HEK293 (cell line): ENCODE measurements around the gene PLP1.

Source experiments
- CTCF ChIA-PET: fragments of 350-600 bp; formaldehyde crosslinking; extraction: SDS; loops from one replicate; lab custom pipeline; 2021; ENCODE audit warnings: antibody characterized with exemption; lab: Yijun Ruan, JAX
- POLR2A ChIA-PET: fragments of 300-600 bp; formaldehyde crosslinking; extraction: SDS; loops from one replicate; lab custom pipeline; 2020; ENCODE audit warnings: antibody characterized with exemption, inconsistent platforms; lab: Yijun Ruan, JAX
- H3K27ac ChIP-seq: fragments of 200-500 bp; sonication (Bioruptor generic); 2 replicates; pipeline ENCODE4 v1.5.1; 2014; ENCODE audit warnings: low read depth, low read length, control low read depth, inconsistent platforms; ENCODE audit errors: extremely low read depth
- H3K36me3 ChIP-seq, 2 experiments: fragments of 200-500 bp in 1 of 2; sonication (Bioruptor generic) in 1 of 2; 1 replicate in 1 of 2; 2 replicates in 1 of 2; pipeline ENCODE4 v1.5.1; 2014 to 2017; ENCODE audit warnings: inconsistent platforms in 2 of 2, low read length in 2 of 2; ENCODE audit not compliant: control insufficient read depth in 2 of 2, insufficient read depth in 1 of 2
- H3K4me1 ChIP-seq: fragments of 200-500 bp; sonication (Bioruptor generic); 2 replicates; pipeline ENCODE4 v1.5.1; 2014; ENCODE audit warnings: mild to moderate bottlenecking, low read length, inconsistent platforms; ENCODE audit not compliant: control insufficient read depth, insufficient read depth
- H3K4me3 ChIP-seq: 2 replicates; pipeline ENCODE4 v1.5.1; 2011; ENCODE audit warnings: low read depth, mild to moderate bottlenecking, control low read depth, low read length, moderate library complexity
- H3K9me3 ChIP-seq: fragments of 200-500 bp; sonication (Bioruptor generic); 2 replicates; pipeline ENCODE4 v1.5.1; 2014; ENCODE audit warnings: low read depth, low read length, inconsistent platforms; ENCODE audit not compliant: control insufficient read depth, insufficient read depth
- ZBTB1 ChIP-seq: fragments of 450-650 bp; formaldehyde crosslinking; IDR thresholded peaks from 2 replicates; pipeline ENCODE4 v1.5.1; 2016; ENCODE audit warnings: missing biosample characterization, missing genetic modification characterization
- ZBTB17 ChIP-seq: fragments of 450-650 bp; formaldehyde crosslinking; IDR thresholded peaks from 2 replicates; pipeline ENCODE4 v1.5.1; 2016; ENCODE audit warnings: missing biosample characterization, missing genetic modification characterization
- ZBTB21 ChIP-seq: fragments of 450-650 bp; formaldehyde crosslinking; IDR thresholded peaks from 2 replicates; pipeline ENCODE4 v1.5.1; 2017; ENCODE audit warnings: missing biosample characterization, missing genetic modification characterization
- ZBTB7A ChIP-seq: fragments of 450-650 bp; formaldehyde crosslinking; IDR thresholded peaks from 2 replicates; pipeline ENCODE4 v1.5.1; 2016; ENCODE audit warnings: low read depth, missing biosample characterization, missing genetic modification characterization
- ZBTB8A ChIP-seq: fragments of 450-650 bp; formaldehyde crosslinking; IDR thresholded peaks from 2 replicates; pipeline ENCODE4 v1.5.1; 2016; ENCODE audit warnings: missing biosample characterization, missing genetic modification characterization
- ZFP3 ChIP-seq: fragments of 450-650 bp; formaldehyde crosslinking; IDR thresholded peaks from 2 replicates; pipeline ENCODE4 v1.5.1; 2016; ENCODE audit warnings: low read depth, missing biosample characterization, missing genetic modification characterization
- ZFP41 ChIP-seq: fragments of 450-650 bp; formaldehyde crosslinking; IDR thresholded peaks from 2 replicates; pipeline ENCODE4 v1.5.1; 2016; ENCODE audit warnings: missing biosample characterization, missing genetic modification characterization, borderline replicate concordance
- ZNF175 ChIP-seq: fragments of 450-650 bp; formaldehyde crosslinking; IDR thresholded peaks from 2 replicates; pipeline ENCODE4 v1.5.1; 2016; ENCODE audit warnings: missing biosample characterization, missing genetic modification characterization
- ZNF202 ChIP-seq: fragments of 450-650 bp; formaldehyde crosslinking; IDR thresholded peaks from 2 replicates; pipeline ENCODE4 v1.5.1; 2016; ENCODE audit warnings: missing biosample characterization, missing genetic modification characterization, borderline replicate concordance
- ZNF223 ChIP-seq: fragments of 450-650 bp; formaldehyde crosslinking; IDR thresholded peaks from 2 replicates; pipeline ENCODE4 v1.5.1; 2016; ENCODE audit warnings: missing biosample characterization, missing genetic modification characterization
- ZNF37A ChIP-seq: fragments of 450-650 bp; IDR thresholded peaks from 2 replicates; pipeline ENCODE4 v1.5.1; 2018; ENCODE audit warnings: missing biosample characterization, missing genetic modification characterization
- ZNF555 ChIP-seq: fragments of 450-650 bp; formaldehyde crosslinking; conservative IDR thresholded peaks from 2 replicates; pipeline ENCODE4 v1.5.1; 2017; ENCODE audit warnings: missing biosample characterization, mild to moderate bottlenecking, missing genetic modification characterization, inconsistent platforms
- ZNF621 ChIP-seq: fragments of 450-650 bp; formaldehyde crosslinking; IDR thresholded peaks from 2 replicates; pipeline ENCODE4 v1.5.1; 2017; ENCODE audit warnings: missing biosample characterization, missing genetic modification characterization
- ZNF707 ChIP-seq: fragments of 450-650 bp; formaldehyde crosslinking; IDR thresholded peaks from 2 replicates; pipeline ENCODE4 v1.5.1; 2016; ENCODE audit warnings: missing biosample characterization, missing genetic modification characterization
- ZNF747 ChIP-seq: fragments of 450-650 bp; formaldehyde crosslinking; IDR thresholded peaks from 2 replicates; pipeline ENCODE4 v1.5.1; 2016; ENCODE audit warnings: missing biosample characterization, missing genetic modification characterization
- ZSCAN30 ChIP-seq: fragments of 450-650 bp; IDR thresholded peaks from 2 replicates; pipeline ENCODE4 v1.5.1; 2018; ENCODE audit warnings: missing biosample characterization, mild to moderate bottlenecking, missing genetic modification characterization, moderate library complexity
- TF ChIP-seq, protein P1 (sequence below): fragments of 450-650 bp; formaldehyde crosslinking; IDR thresholded peaks from 2 replicates; pipeline ENCODE4 v1.5.1; 2017; ENCODE audit warnings: missing biosample characterization, missing genetic modification characterization
- TF ChIP-seq, protein P2 (sequence below): fragments of 450-650 bp; formaldehyde crosslinking; IDR thresholded peaks from 2 replicates; pipeline ENCODE4 v1.5.1; 2017; ENCODE audit warnings: missing biosample characterization, missing genetic modification characterization
- TF ChIP-seq, protein P3 (sequence below): fragments of 450-650 bp; formaldehyde crosslinking; IDR thresholded peaks from 2 replicates; pipeline ENCODE4 v1.5.1; 2017; ENCODE audit warnings: missing biosample characterization, missing genetic modification characterization
- TF ChIP-seq, protein P4 (sequence below): fragments of 450-650 bp; formaldehyde crosslinking; IDR thresholded peaks from 2 replicates; pipeline ENCODE4 v1.5.1; 2016; ENCODE audit warnings: missing biosample characterization, missing genetic modification characterization

PLP1 gene

DNA sequence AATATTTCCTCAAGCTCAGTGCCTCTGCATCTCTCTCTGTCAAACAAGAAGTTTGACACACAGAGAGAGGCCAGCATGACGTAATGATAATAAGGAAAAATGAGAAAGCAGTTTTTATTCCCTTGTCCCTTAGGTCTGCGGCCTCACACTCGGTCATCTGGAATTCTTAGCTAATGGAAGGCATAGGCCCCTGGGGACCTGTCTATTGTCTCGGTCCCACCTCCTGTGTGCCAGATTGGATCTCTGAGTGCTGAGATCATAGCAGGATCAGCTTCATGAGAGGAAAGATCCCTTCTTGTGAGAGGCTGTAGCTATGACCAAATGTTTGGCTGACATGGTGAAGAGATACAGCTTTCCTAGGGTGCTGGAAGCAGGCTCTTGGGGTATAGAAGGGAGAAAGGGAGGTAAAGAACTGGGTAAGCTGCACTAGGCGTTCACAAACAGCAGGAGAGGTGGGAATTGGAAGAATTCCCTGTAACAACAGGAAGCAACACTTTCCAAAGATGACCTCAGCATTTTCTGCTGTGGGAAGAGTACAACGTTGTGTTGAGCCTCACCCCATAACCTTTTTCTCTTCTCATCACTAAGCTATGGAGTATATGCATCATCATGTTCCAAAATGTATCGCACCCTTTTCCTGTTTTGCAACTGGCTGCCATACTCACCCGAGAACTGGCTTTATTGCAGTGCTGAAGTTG, 45.7 kb upstream of the PLP1 start (continued):
- no peak for TF ChIP-seq ZNF707 (tag by site-specific recombination)
- TF ChIP-seq ZBTB17 (tag by site-specific recombination) = peak; percentile 77
- TF ChIP-seq, protein P1, sequence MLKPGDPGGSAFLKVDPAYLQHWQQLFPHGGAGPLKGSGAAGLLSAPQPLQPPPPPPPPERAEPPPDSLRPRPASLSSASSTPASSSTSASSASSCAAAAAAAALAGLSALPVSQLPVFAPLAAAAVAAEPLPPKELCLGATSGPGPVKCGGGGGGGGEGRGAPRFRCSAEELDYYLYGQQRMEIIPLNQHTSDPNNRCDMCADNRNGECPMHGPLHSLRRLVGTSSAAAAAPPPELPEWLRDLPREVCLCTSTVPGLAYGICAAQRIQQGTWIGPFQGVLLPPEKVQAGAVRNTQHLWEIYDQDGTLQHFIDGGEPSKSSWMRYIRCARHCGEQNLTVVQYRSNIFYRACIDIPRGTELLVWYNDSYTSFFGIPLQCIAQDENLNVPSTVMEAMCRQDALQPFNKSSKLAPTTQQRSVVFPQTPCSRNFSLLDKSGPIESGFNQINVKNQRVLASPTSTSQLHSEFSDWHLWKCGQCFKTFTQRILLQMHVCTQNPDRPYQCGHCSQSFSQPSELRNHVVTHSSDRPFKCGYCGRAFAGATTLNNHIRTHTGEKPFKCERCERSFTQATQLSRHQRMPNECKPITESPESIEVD (tag by site-specific recombination) = peak; percentile 53

DNA sequence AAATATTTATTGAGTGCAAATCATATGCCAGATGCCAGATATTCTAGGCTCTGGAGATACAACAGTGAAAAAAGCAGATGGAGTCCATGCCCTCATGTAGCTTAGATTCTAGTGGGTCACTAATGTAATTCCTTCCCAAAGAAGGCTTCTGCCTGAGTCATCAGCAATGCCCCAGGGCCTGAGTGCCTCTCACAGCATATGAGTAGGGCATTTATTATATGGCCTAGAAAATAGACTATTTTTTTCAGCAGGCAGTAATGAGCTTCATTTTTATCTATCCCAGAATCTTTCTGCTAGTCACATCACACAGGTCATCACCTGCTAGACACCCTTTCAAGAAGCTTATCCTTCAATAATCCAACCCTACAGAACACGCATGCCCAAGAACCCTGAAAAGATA, 43.6 kb upstream of the PLP1 start:
- ChIA-PET CTCF (interaction anchor here (1.3 to 1.7 kb wide), 2 partner anchors 21 to 42 kb away, joined by 3 to 4 read pairs; no protein-coding TSS in a partner anchor), POLR2A (no interaction called here)
- Histone ChIP-seq H3K9me3 (no peaks in the 10 kb centered on the region), H3K27ac (no peak overlapping the region), H3K4me3 (no peak overlapping the region), H3K4me1 (no peaks in the 10 kb centered on the region; the same call in 1 of the 2 replicates), H3K36me3 (no peaks in the 10 kb centered on the region)
- TF ChIP-seq ZNF555 (tag by site-specific recombination) (no peak), ZNF175 (tag by site-specific recombination) (no peak), ZSCAN30 (tag by site-specific recombination) (no peak), ZBTB21 (tag by site-specific recombination) (no peak), ZNF223 (tag by site-specific recombination) (no peak), ZBTB7A (no peak), ZFP3 (tag by site-specific recombination) (no peak)
- TF ChIP-seq, protein P2, sequence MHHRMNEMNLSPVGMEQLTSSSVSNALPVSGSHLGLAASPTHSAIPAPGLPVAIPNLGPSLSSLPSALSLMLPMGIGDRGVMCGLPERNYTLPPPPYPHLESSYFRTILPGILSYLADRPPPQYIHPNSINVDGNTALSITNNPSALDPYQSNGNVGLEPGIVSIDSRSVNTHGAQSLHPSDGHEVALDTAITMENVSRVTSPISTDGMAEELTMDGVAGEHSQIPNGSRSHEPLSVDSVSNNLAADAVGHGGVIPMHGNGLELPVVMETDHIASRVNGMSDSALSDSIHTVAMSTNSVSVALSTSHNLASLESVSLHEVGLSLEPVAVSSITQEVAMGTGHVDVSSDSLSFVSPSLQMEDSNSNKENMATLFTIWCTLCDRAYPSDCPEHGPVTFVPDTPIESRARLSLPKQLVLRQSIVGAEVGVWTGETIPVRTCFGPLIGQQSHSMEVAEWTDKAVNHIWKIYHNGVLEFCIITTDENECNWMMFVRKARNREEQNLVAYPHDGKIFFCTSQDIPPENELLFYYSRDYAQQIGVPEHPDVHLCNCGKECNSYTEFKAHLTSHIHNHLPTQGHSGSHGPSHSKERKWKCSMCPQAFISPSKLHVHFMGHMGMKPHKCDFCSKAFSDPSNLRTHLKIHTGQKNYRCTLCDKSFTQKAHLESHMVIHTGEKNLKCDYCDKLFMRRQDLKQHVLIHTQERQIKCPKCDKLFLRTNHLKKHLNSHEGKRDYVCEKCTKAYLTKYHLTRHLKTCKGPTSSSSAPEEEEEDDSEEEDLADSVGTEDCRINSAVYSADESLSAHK = no peak
- TF ChIP-seq, protein P3, sequence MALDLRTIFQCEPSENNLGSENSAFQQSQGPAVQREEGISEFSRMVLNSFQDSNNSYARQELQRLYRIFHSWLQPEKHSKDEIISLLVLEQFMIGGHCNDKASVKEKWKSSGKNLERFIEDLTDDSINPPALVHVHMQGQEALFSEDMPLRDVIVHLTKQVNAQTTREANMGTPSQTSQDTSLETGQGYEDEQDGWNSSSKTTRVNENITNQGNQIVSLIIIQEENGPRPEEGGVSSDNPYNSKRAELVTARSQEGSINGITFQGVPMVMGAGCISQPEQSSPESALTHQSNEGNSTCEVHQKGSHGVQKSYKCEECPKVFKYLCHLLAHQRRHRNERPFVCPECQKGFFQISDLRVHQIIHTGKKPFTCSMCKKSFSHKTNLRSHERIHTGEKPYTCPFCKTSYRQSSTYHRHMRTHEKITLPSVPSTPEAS = no peak
- TF ChIP-seq, all 188 proteins: peak for 0

DNA sequence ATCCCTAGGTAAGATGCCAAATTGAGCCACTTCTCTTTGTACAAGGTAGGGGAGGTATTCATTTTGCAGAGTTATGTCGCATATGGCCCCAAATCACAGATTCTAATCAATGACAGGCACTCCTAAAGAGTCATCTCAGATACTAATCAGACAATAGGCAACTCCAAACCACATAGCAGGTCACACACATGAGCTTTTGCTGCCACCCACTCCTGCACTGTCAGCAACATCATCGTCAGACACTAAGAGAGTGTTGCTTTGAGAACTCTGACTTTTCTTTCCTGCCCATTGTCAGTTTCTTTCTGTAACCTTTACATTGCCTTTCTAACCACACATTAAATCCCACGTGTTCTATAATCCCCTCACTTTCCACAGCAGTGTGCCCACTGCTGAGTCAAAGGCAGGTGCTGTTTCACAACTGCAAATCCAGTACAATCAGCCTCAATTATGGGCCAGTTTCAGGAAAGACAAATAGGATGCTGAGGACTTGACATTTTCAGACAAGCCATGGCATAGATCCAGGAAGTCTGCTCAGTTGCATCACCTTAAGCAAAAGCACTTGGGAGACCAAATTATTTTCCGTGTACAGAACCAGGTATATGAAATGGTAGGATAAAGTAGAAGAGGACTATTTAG, 42.4 kb upstream of the PLP1 start:
- ChIA-PET POLR2A (no interaction called here), CTCF (interaction anchor here (1.3 kb wide), 1 partner anchor 40 kb away, joined by 3 read pairs; no protein-coding TSS in a partner anchor)
- no peaks in the 10 kb centered on the region for H3K36me3 ChIP-seq
- no peak overlapping the region for H3K4me3 ChIP-seq
- no peaks in the 10 kb centered on the region; the same call in 1 of the 2 replicates for H3K4me1 ChIP-seq
- no peak for TF ChIP-seq ZNF621 (tag by site-specific recombination)
- no peaks in the 10 kb centered on the region for H3K9me3 ChIP-seq
- H3K27ac ChIP-seq = no peak overlapping the region

DNA sequence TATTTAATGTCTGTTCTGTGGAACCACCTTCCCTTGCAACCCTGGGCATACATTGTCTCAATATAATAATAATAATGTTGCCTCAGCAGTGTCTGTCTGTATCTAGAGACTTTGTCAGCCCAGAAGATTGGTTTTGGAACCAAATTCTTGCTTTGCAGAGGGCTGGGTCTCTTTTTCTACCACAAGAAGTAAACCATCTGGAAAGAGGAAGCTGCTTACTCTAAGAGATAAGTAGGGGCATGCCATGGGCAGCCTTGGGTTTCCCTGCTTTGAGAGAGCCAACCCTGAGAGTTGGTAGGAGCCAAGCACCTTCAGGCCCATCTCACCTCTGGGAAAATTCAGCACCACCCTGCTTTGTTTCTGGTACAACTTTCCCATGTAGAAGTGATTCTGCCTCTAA, 38.9 kb upstream of the PLP1 start:
- Histone ChIP-seq H3K27ac (no peak overlapping the region), H3K4me1 (no peaks in the 10 kb centered on the region), H3K36me3 (no peaks in the 10 kb centered on the region), H3K9me3 (no peaks in the 10 kb centered on the region), H3K4me3 (no peak overlapping the region)
- ChIA-PET POLR2A (no interaction called here), CTCF (no interaction called here)
- no peak for TF ChIP-seq ZFP41 (tag by site-specific recombination)
- TF ChIP-seq, protein P4, sequence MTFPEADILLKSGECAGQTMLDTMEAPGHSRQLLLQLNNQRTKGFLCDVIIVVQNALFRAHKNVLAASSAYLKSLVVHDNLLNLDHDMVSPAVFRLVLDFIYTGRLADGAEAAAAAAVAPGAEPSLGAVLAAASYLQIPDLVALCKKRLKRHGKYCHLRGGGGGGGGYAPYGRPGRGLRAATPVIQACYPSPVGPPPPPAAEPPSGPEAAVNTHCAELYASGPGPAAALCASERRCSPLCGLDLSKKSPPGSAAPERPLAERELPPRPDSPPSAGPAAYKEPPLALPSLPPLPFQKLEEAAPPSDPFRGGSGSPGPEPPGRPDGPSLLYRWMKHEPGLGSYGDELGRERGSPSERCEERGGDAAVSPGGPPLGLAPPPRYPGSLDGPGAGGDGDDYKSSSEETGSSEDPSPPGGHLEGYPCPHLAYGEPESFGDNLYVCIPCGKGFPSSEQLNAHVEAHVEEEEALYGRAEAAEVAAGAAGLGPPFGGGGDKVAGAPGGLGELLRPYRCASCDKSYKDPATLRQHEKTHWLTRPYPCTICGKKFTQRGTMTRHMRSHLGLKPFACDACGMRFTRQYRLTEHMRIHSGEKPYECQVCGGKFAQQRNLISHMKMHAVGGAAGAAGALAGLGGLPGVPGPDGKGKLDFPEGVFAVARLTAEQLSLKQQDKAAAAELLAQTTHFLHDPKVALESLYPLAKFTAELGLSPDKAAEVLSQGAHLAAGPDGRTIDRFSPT (tag by site-specific recombination) = no peak
- no peak for TF ChIP-seq ZNF202 (tag by site-specific recombination)
- no peak for TF ChIP-seq ZBTB1
- TF ChIP-seq ZNF747 (tag by site-specific recombination) = no peak
- no peak for TF ChIP-seq ZNF37A (tag by site-specific recombination)
- TF ChIP-seq ZBTB8A (tag by site-specific recombination) = no peak
